Stomach (tissue), 4 donors: ENCODE data around the gene FAM151A.

Source experiments
- EP300 ChIP-seq: sonication (generic); formaldehyde crosslinking; IDR thresholded peaks from one replicate; pipeline ENCODE4 v1.6.1; 2017; ENCODE audit warnings: antibody characterized with exemption
- POLR2A ChIP-seq, 4 donors: fragments of 450-650 bp; IDR thresholded peaks; one replicate each; pipeline ENCODE4 v1.6.1; 2016; ENCODE audit warnings: antibody characterized with exemption in 4 of 4, control low read depth in 2 of 4, mild to moderate bottlenecking in 1 of 4, moderate library complexity in 1 of 4
- POLR2AphosphoS5 ChIP-seq, 3 donors: sonication (generic); formaldehyde crosslinking; IDR thresholded peaks; one replicate each; pipeline ENCODE4 v1.6.1; 2016; ENCODE audit warnings: antibody characterized with exemption in 3 of 3
- TF ChIP-seq, protein P1 (sequence below), 7 experiments: fragments of 450-650 bp in 4 of 7; fragments of 200-600 bp in 3 of 7; sonication (generic) in 3 of 7; IDR thresholded peaks; one replicate each; pipeline ENCODE4 v1.5.1; 2016 to 2019; ENCODE audit warnings: antibody characterized with exemption in 7 of 7, control low read depth in 2 of 7, mild to moderate bottlenecking in 1 of 7

DNA sequence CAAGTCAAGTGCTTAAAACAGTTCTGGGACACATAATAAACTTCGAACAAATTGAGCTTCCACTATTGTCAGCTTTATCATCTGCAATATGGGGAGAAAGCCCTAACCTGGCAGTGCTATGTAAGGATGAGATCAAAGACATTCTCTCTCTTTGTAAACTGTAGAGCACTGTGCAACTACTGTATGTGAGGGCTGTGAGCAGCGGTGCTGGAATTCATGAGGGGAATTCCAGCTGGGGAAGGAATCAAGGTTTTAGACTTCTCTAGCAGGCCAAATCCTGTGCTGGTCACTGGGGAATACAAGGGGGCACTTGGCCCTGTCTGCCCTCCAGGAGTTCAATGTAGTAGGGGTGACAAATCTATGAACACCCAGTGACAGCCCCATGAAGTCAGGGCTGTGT is 9.3 kb downstream of the FAM151A start:
- TF ChIP-seq POLR2AphosphoS5 (IDR thresholded peaks at IDR 0.05) (no peak), POLR2A (IDR thresholded peaks at IDR 0.05) (no peak), EP300 (no peak)
- TF ChIP-seq, protein P1, sequence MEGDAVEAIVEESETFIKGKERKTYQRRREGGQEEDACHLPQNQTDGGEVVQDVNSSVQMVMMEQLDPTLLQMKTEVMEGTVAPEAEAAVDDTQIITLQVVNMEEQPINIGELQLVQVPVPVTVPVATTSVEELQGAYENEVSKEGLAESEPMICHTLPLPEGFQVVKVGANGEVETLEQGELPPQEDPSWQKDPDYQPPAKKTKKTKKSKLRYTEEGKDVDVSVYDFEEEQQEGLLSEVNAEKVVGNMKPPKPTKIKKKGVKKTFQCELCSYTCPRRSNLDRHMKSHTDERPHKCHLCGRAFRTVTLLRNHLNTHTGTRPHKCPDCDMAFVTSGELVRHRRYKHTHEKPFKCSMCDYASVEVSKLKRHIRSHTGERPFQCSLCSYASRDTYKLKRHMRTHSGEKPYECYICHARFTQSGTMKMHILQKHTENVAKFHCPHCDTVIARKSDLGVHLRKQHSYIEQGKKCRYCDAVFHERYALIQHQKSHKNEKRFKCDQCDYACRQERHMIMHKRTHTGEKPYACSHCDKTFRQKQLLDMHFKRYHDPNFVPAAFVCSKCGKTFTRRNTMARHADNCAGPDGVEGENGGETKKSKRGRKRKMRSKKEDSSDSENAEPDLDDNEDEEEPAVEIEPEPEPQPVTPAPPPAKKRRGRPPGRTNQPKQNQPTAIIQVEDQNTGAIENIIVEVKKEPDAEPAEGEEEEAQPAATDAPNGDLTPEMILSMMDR (IDR thresholded peaks at IDR 0.05), result no peak
